H9 (cell line): ENCODE data around the gene TMPRSS3. TPM values are rescaled to one million over a fixed set of nuclear protein-coding genes. Genes with fewer than 3 reads are reported as not detected.

Experiments
- DNase-seq: peaks from one replicate; pipeline ENCODE4 v3.0.0-alpha.2; 2017
- H2AFZ ChIP-seq: one replicate; pipeline ENCODE4 v1.6.1; 2013; ENCODE audit warnings: mild to moderate bottlenecking, low read length, control low read depth, moderate library complexity
- H2AK5ac ChIP-seq: 2 replicates; pipeline ENCODE4 v1.6.1; 2013; ENCODE audit warnings: low read length, control low read depth, mixed read lengths; ENCODE audit not compliant: insufficient read length
- H2BK120ac ChIP-seq: one replicate; pipeline ENCODE4 v1.6.1; 2013; ENCODE audit warnings: low read depth, mild to moderate bottlenecking, low read length, control low read depth, inconsistent platforms; ENCODE audit not compliant: poor library complexity, severe bottlenecking
- H2BK12ac ChIP-seq: 2 replicates; pipeline ENCODE4 v1.6.1; 2013; ENCODE audit warnings: low read length, control low read depth, mixed read lengths, low read depth; ENCODE audit not compliant: insufficient read length
- H2BK15ac ChIP-seq: 2 replicates; pipeline ENCODE4 v1.6.1; 2013; ENCODE audit warnings: low read depth, low read length, control low read depth
- H2BK20ac ChIP-seq: one replicate; pipeline ENCODE4 v1.6.1; 2013; ENCODE audit warnings: low read depth, mild to moderate bottlenecking, low read length, control low read depth, inconsistent platforms; ENCODE audit not compliant: poor library complexity, severe bottlenecking
- H2BK5ac ChIP-seq: 2 replicates; pipeline ENCODE4 v1.6.1; 2013; ENCODE audit warnings: low read length, control low read depth, mixed read lengths; ENCODE audit not compliant: insufficient read length
- H3K14ac ChIP-seq: 2 replicates; pipeline ENCODE4 v1.6.1; 2013; ENCODE audit warnings: low read length, control low read depth; ENCODE audit not compliant: insufficient read depth
- H3K18ac ChIP-seq: 2 replicates; pipeline ENCODE4 v1.6.1; 2013; ENCODE audit warnings: low read depth, mild to moderate bottlenecking, mixed read lengths, low read length, control low read depth; ENCODE audit not compliant: insufficient read length
- H3K23ac ChIP-seq: 2 replicates; pipeline ENCODE4 v1.6.1; 2013; ENCODE audit warnings: low read length, control low read depth, mixed read lengths, low read depth; ENCODE audit not compliant: insufficient read length
- H3K23me2 ChIP-seq: 2 replicates; pipeline ENCODE4 v1.6.1; 2013; ENCODE audit warnings: low read depth, mild to moderate bottlenecking, mixed read lengths, low read length, control low read depth; ENCODE audit not compliant: insufficient read length, poor library complexity, severe bottlenecking
- H3K27ac ChIP-seq: 2 replicates; pipeline ENCODE4 v1.5.1; 2013; ENCODE audit warnings: low read length, control low read depth, mixed read lengths, low read depth; ENCODE audit not compliant: insufficient read length
- H3K27me3 ChIP-seq: 2 replicates; pipeline ENCODE4 v1.6.1; 2013; ENCODE audit warnings: low read length, control low read depth, inconsistent platforms; ENCODE audit not compliant: insufficient read depth
- H3K4ac ChIP-seq: 2 replicates; pipeline ENCODE4 v1.6.1; 2013; ENCODE audit warnings: low read depth, mild to moderate bottlenecking, control low read depth, inconsistent platforms, low read length, moderate library complexity
- H3K4me1 ChIP-seq: 2 replicates; pipeline ENCODE4 v1.6.1; 2013; ENCODE audit warnings: low read length, control low read depth, inconsistent platforms; ENCODE audit not compliant: insufficient read depth
- H3K4me2 ChIP-seq: 2 replicates; pipeline ENCODE4 v1.6.1; 2013; ENCODE audit warnings: low read length, control low read depth, mixed read lengths; ENCODE audit not compliant: insufficient read length, insufficient read depth
- H3K56ac ChIP-seq: 2 replicates; pipeline ENCODE4 v1.6.1; 2013; ENCODE audit warnings: low read depth, mild to moderate bottlenecking, mixed read lengths, low read length, control low read depth; ENCODE audit not compliant: insufficient read length
- H3K79me1 ChIP-seq: 2 replicates; pipeline ENCODE4 v1.6.1; 2013; ENCODE audit warnings: low read depth, mild to moderate bottlenecking, moderate library complexity, low read length, control low read depth, inconsistent platforms; ENCODE audit not compliant: insufficient read depth, poor library complexity, severe bottlenecking
- H3K79me2 ChIP-seq: 2 replicates; pipeline ENCODE4 v1.6.1; 2013; ENCODE audit warnings: low read length, control low read depth, inconsistent platforms; ENCODE audit not compliant: insufficient read depth
- H3K9ac ChIP-seq: 2 replicates; pipeline ENCODE4 v1.6.1; 2013; ENCODE audit warnings: low read length, control low read depth, mixed read lengths; ENCODE audit not compliant: insufficient read length; ENCODE audit errors: extremely low read depth
- H3K9me3 ChIP-seq: one replicate; pipeline ENCODE4 v1.6.1; 2013; ENCODE audit warnings: low read depth, low read length, inconsistent platforms; ENCODE audit not compliant: control insufficient read depth
- H3T11ph ChIP-seq: one replicate; pipeline ENCODE4 v1.6.1; 2013; ENCODE audit warnings: mild to moderate bottlenecking, low read length, control low read depth, inconsistent platforms
- H4K20me1 ChIP-seq: one replicate; pipeline ENCODE4 v1.6.1; 2013; ENCODE audit not compliant: control insufficient read depth, insufficient read length, insufficient read depth
- H4K5ac ChIP-seq: 2 replicates; pipeline ENCODE4 v1.6.1; 2013; ENCODE audit warnings: low read depth, mild to moderate bottlenecking, mixed read lengths, low read length, control low read depth; ENCODE audit not compliant: insufficient read length
- H4K8ac ChIP-seq: replicated peaks from 2 replicates; pipeline ENCODE4 v1.6.1; 2013; ENCODE audit warnings: low read length, control low read depth, mixed read lengths, low read depth; ENCODE audit not compliant: insufficient read length
- H4K91ac ChIP-seq: 2 replicates; pipeline ENCODE4 v1.6.1; 2013; ENCODE audit warnings: low read depth, mild to moderate bottlenecking, moderate library complexity, mixed read lengths, low read length, control low read depth; ENCODE audit not compliant: insufficient read length
- H3K27ac Mint-ChIP-seq, 3 experiments: 2 replicates in 2 of 3; 3 replicates in 1 of 3; pipeline ENCODE4 v1.8.0; 2020 to 2021; ENCODE audit warnings: mixed read lengths in 3 of 3, mild to moderate bottlenecking in 1 of 3, moderate library complexity in 1 of 3
- H3K27me3 Mint-ChIP-seq: 2 replicates; pipeline ENCODE4 v1.8.0; 2021; ENCODE audit warnings: low read depth, mild to moderate bottlenecking, moderate library complexity, mixed read lengths
- H3K36me3 Mint-ChIP-seq, 3 experiments: 2 replicates in 2 of 3; 3 replicates in 1 of 3; pipeline ENCODE4 v1.8.0; 2020 to 2021; ENCODE audit warnings: low read depth in 3 of 3, mixed read lengths in 3 of 3; ENCODE audit not compliant: insufficient read depth in 1 of 3
- H3K4me1 Mint-ChIP-seq, 2 experiments: 2 replicates each; pipeline ENCODE4 v1.8.0; 2020; ENCODE audit warnings: mixed read lengths in 2 of 2
- H3K4me3 Mint-ChIP-seq, 2 experiments: 2 replicates in 1 of 2; 3 replicates in 1 of 2; pipeline ENCODE4 v1.8.0; 2020 to 2021; ENCODE audit warnings: mild to moderate bottlenecking in 2 of 2, mixed read lengths in 2 of 2, moderate library complexity in 1 of 2
- H3K9me3 Mint-ChIP-seq, 2 experiments: 2 replicates in 1 of 2; 3 replicates in 1 of 2; pipeline ENCODE4 v1.8.0; 2020; ENCODE audit warnings: mild to moderate bottlenecking in 2 of 2, mixed read lengths in 2 of 2, moderate library complexity in 1 of 2
- CTCF ChIP-seq: fragments of 200-600 bp; sonication (generic); conservative IDR thresholded peaks from 3 replicates; pipeline ENCODE4 v1.8.0; 2021; ENCODE audit warnings: antibody characterized with exemption, mild to moderate bottlenecking
- WGBS: extraction: QIAGEN DNeasy Blood & Tissue Kit; methylation state at CpG from one replicate; pipeline ENCODE4 v1.1.7; 2013; ENCODE audit warnings: missing lambda C conversion rate, low lambda C conversion rate, mixed read lengths; ENCODE audit not compliant: insufficient read length; ENCODE audit errors: extremely low coverage; 5-methylcytosine and 5-hydroxymethylcytosine counted together
- total RNA-seq: library from RNA; stranded (reverse); gene quantifications from 2 replicates; pipeline ENCODE4 v1.2.1, GENCODE V29; 2021

The TMPRSS3 gene
- total RNA-seq, 1 experiment from 2014 or later, result 0.31 TPM

GRCh38 chr21:42421018-42421793 is 25.4 kb upstream of the TMPRSS3 start:
- no peaks in the 10 kb centered on the region for H3K27me3 ChIP-seq
- peak overlapping the region; percentile 47 for H2BK5ac ChIP-seq
- H3K4ac ChIP-seq, result no peak overlapping the region
- no peaks in the 10 kb centered on the region for H3K79me1 ChIP-seq
- no peak overlapping the region for H2AFZ ChIP-seq
- Mint-ChIP-seq H3K4me1 (peaks cover under 1 to 2% of the 10 kb centered on the region in 2 experiments; a peak in 1 of 4 replicates), H3K36me3 (no peaks in the 10 kb centered on the region), H3K27ac (no peak overlapping the region), H3K9me3 (no peaks in the 10 kb centered on the region; a peak in 2 of 5 replicates), H3K4me3 (no peak overlapping the region), H3K27me3 (peaks cover 38% of the 10 kb centered on the region)
- no peaks in the 10 kb centered on the region for H3K4me1 ChIP-seq
- H4K5ac ChIP-seq, result no peak overlapping the region
- H3K23me2 ChIP-seq, result no peaks in the 10 kb centered on the region
- H3K79me2 ChIP-seq, result no peaks in the 10 kb centered on the region
- no peak overlapping the region for H3K23ac ChIP-seq
- H2AK5ac ChIP-seq, result no peak overlapping the region
- no peak overlapping the region for H3T11ph ChIP-seq
- no peak overlapping the region for H3K27ac ChIP-seq
- DNase-seq, result no peak
- no peak overlapping the region for H2BK120ac ChIP-seq
- H2BK12ac ChIP-seq, result no peak overlapping the region
- H3K9me3 ChIP-seq, result no peaks in the 10 kb centered on the region
- no peak overlapping the region for H3K9ac ChIP-seq
- H3K14ac ChIP-seq, result no peak overlapping the region
- H4K91ac ChIP-seq, result no peak overlapping the region
- TF ChIP-seq CTCF, result no peak
- no peak overlapping the region for H4K8ac ChIP-seq
- no peak overlapping the region for H3K56ac ChIP-seq
- no peaks in the 10 kb centered on the region for H4K20me1 ChIP-seq
- no peak overlapping the region for H2BK15ac ChIP-seq
- no peak overlapping the region for H3K18ac ChIP-seq
- no peak overlapping the region for H2BK20ac ChIP-seq
- no peak overlapping the region for H3K4me2 ChIP-seq
- no CpG with 5 or more reads among the region's 3 CpGs for WGBS
